AG04450 (cell line): ENCODE measurements around the gene PFKM. TPM values are rescaled to one million over a fixed set of nuclear protein-coding genes. Genes with fewer than 3 reads are reported as not detected.

Source experiments
- CTCF ChIA-PET: fragments of 300-600, 350-600 bp; formaldehyde crosslinking; extraction: SDS; loops from one replicate; lab custom pipeline; 2022; ENCODE audit warnings: antibody characterized with exemption, inconsistent platforms; lab: Charles Lee
- POLR2A ChIA-PET: fragments of 350-600 bp; formaldehyde crosslinking; extraction: SDS; loops from one replicate; lab custom pipeline; 2021; ENCODE audit warnings: antibody characterized with exemption, inconsistent platforms; lab: Yijun Ruan, JAX
- DNase-seq: peaks from one replicate; pipeline ENCODE4 v3.0.0-alpha.2; 2011; ENCODE audit warnings: low read depth, low spot score
- H3K27ac ChIP-seq: one replicate; pipeline ENCODE4 v1.5.1; 2012; ENCODE audit warnings: low read depth, low read length, control low read depth
- H3K27me3 ChIP-seq: one replicate; pipeline ENCODE4 v1.6.0; 2012; ENCODE audit warnings: low read length; ENCODE audit not compliant: control insufficient read depth, insufficient read depth
- H3K4me3 ChIP-seq: 2 replicates; pipeline ENCODE4 v1.5.1; 2011; ENCODE audit warnings: mild to moderate bottlenecking, low read depth, low read length, control low read depth
- H3K9me3 ChIP-seq: 2 replicates; pipeline ENCODE4 v1.5.1; 2012; ENCODE audit warnings: low read length; ENCODE audit not compliant: control insufficient read depth, insufficient read depth
- polyA plus RNA-seq: library from polyadenylated mRNA; depleted of rRNA; stranded (reverse); fragments of >200 nt; gene quantifications from 2 replicates; pipeline ENCODE4 v1.2.3, GENCODE V29; 2011
- TF ChIP-seq, protein P1 (sequence below): IDR thresholded peaks from 2 replicates; pipeline ENCODE4 v1.5.1; 2011; ENCODE audit warnings: low read depth, low read length, control low read depth, inconsistent platforms

Gene PFKM
- polyA plus RNA-seq, 1 experiment, result 58.4 TPM

- Histone ChIP-seq H3K27me3 (no peaks in the 10 kb centered on the region), H3K4me3 (no peak overlapping the region), H3K27ac (no peak overlapping the region), H3K9me3 (no peaks in the 10 kb centered on the region)
- DNase-seq, result no peak
- ChIA-PET POLR2A (no interaction called here), CTCF (interaction anchor here (0.5 kb wide), 1 partner anchor 10 kb away, joined by 7 read pairs; no protein-coding TSS in a partner anchor)
- TF ChIP-seq, protein P1, sequence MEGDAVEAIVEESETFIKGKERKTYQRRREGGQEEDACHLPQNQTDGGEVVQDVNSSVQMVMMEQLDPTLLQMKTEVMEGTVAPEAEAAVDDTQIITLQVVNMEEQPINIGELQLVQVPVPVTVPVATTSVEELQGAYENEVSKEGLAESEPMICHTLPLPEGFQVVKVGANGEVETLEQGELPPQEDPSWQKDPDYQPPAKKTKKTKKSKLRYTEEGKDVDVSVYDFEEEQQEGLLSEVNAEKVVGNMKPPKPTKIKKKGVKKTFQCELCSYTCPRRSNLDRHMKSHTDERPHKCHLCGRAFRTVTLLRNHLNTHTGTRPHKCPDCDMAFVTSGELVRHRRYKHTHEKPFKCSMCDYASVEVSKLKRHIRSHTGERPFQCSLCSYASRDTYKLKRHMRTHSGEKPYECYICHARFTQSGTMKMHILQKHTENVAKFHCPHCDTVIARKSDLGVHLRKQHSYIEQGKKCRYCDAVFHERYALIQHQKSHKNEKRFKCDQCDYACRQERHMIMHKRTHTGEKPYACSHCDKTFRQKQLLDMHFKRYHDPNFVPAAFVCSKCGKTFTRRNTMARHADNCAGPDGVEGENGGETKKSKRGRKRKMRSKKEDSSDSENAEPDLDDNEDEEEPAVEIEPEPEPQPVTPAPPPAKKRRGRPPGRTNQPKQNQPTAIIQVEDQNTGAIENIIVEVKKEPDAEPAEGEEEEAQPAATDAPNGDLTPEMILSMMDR, result no peak
Observed at GRCh38 chr12:48125985-48126384, 6.8 kb downstream of the PFKM start.

DNA sequence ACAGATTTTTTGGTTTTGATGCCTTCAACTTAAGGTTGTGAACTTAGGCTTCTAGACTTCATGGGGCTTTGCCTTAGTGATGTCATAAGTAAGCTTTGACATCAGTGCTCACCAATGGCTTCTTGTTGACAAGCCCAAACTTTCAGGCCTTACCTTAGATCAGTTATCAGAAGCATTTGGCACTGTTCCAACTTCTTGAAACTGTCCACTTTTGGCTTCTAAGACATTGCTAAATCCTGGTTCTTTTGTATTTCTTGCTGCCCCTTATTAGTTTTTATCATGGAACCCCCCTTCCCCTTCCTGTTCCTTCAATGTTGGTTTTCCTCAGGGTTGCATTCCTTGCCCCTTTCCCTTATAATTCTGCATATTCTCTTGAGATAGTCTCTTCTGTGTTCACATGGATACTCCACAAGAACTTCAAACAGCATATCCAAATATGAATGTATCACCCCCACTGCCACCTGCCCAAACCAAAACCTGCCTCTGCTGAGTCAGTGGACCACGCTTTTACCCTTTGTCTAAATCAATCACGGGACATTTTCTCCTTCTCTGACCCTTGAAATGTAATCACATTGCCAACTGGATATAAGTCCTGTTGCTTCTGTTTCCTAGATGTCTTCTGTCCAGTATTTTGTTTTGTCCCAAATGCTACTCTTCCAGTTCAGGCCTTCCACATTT is 7.9 kb downstream of the PFKM start:
- H3K4me3 ChIP-seq, result no peak overlapping the region
- TF ChIP-seq, protein P1, result no peak
- POLR2A ChIA-PET, result no interaction called here
- no peaks in the 10 kb centered on the region for H3K9me3 ChIP-seq
- no peak overlapping the region for H3K27ac ChIP-seq
- CTCF ChIA-PET, result no interaction called here
- no peaks in the 10 kb centered on the region for H3K27me3 ChIP-seq
- DNase-seq, result no peak

DNA sequence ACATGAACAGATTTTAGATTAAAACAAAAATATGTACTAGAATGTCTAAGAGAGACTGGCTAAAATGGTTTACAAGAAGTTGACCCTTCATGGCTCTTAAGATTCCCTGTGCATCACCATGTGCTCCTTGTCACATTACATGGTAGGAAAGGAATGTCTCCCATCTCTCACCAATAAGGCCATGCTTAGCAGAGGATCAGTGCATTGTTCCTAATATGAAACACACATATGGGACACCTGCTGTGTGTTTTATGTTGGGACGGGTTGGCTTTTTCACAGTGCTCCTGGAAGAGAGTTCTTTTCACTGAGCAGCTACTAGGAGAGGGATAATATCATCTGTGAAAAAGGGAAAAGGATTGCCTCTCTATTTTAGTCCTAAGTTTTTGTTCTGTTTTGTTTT is 9.6 kb downstream of the PFKM start:
- CTCF ChIA-PET, result no interaction called here
- DNase-seq, result peak; percentile 18

GRCh38 chr12:48129376-48129775 is 10.2 kb downstream of the PFKM start:
- ChIA-PET POLR2A (interaction anchor here (0.6 kb wide), 1 partner anchor 31 kb away, joined by 4 read pairs; no protein-coding TSS in a partner anchor), CTCF (no interaction called here)
- no peak overlapping the region for H3K4me3 ChIP-seq
- TF ChIP-seq, protein P1, result no peak
- no peak overlapping the region for H3K27ac ChIP-seq
- no peaks in the 10 kb centered on the region for H3K9me3 ChIP-seq
- DNase-seq, result no peak
- H3K27me3 ChIP-seq, result no peaks in the 10 kb centered on the region

More for the DNA sequence above, 9.6 kb downstream of the PFKM start:
- Histone ChIP-seq H3K27ac (no peak overlapping the region), H3K27me3 (no peaks in the 10 kb centered on the region), H3K4me3 (no peak overlapping the region), H3K9me3 (no peaks in the 10 kb centered on the region)
- TF ChIP-seq, protein P1, result no peak
- POLR2A ChIA-PET, result no interaction called here

- TF ChIP-seq, protein P1, result no peak
- POLR2A ChIA-PET, result no interaction called here
- Histone ChIP-seq H3K4me3 (no peak overlapping the region), H3K9me3 (no peaks in the 10 kb centered on the region), H3K27me3 (no peaks in the 10 kb centered on the region), H3K27ac (no peak overlapping the region)
- no peak for DNase-seq
- CTCF ChIA-PET, result no interaction called here
Observed at GRCh38 chr12:48131517-48131916, 12.4 kb downstream of the PFKM start.
